MM.1S (cell line): ENCODE data around the gene CGN.

Source experiments
- CTCF ChIP-seq: fragments of 300-600 bp; sonication (generic); IDR thresholded peaks from 2 replicates; pipeline ENCODE4 v1.5.1; 2016; ENCODE audit warnings: antibody characterized with exemption, low read length, mixed read lengths
- EZH2 ChIP-seq: fragments of 300-600 bp; sonication (generic); optimal IDR thresholded peaks from 2 replicates; pipeline ENCODE3; 2017; ENCODE audit warnings: low read depth, mild to moderate bottlenecking, antibody characterized with exemption, low read length, mixed read lengths

- TF ChIP-seq CTCF (no peak), EZH2 (no peak)
Observed at GRCh38 chr1:151512326-151512725, 1.1 kb downstream of the CGN start.
